CD4-positive, alpha-beta T cell treated with Interleukin-1 beta for 1 hour (primary cell): ENCODE results near the gene KMT2A.
"Not testable (repeated sequence)": the region's sequence is repeated elsewhere in the genome, so short reads cannot be mapped to it uniquely, and the experiment has no call there.

Source experiments
- DNase-seq, 2 donors: peaks; one replicate each; pipeline ENCODE4 v3.0.0-alpha.2; 2020 to 2022

The KMT2A gene

DNA sequence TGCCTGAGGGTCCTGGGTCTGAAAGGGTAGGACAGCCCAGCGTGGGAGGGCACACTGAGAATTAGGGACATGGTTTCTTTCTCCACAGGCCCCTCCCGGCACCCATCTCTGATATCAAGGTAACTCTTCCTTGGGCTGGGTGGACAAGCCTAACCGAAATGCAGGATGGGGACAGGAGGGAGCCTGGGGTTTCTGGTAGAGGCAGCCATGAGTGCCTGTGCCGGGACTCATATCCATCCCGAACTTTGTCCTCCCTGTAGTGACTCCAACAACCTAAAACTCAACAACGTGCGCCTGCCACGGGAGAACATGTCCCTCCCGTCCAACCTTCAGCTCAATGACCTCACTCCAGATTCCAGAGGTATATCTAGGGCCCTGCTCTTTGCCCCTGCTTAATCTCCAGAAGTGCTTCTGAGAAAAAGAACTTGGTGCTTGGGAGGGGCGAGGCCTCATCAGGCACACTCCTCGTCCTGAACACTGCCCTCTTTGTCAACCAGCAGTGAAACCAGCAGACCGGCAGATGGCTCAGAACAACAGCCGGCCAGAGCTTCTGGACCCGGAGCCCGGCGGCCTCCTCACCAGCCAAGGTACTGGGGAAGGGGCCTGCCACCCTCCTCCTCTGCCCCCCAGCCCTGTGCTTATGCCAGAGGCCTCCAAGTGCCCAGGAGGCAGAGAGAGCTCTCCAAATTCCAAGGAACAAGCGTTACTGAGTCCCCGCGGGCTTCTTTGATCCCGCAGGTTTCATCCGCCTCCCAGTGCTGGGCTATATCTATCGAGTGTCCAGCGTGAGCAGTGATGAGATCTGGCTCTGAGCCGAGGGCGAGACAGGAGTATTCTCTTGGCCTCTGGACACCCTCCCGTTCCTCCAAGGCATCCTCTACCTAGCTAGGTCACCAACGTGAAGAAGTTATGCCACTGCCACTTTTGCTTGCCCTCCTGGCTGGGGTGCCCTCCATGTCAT lies 97.8 kb downstream of the KMT2A start:
- DNase-seq: no peak

GRCh38 chr11:118535261-118535660 lies 99.0 kb downstream of the KMT2A start:
- DNase-seq: no peak

DNA sequence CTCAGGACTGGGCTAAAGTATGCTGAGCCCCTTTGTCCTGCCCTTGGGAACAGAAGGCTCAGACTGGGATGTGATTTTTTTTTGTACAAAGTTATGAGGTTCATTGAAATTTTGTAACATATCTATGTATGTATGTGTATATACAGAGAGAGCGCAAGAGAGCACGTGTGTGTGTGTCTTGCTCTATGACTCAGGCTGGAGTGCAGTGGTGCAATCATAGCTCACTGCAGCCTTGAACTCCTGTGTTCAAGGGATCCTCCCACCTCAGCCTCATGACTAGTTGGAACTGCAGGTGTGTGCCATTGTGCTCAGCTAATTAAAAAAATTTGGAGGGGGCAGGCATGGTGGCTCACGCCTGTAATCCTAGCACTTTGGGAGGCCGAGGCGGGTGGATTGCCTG lies 100.4 kb downstream of the KMT2A start:
- no peak for DNase-seq

- no peak for DNase-seq
Observed at GRCh38 chr11:118537409-118537980, 101.2 kb downstream of the KMT2A start.

GRCh38 chr11:118544010-118544646 lies 107.8 kb downstream of the KMT2A start:
- DNase-seq: no peak

GRCh38 chr11:118544647-118545010 lies 108.3 kb downstream of the KMT2A start:
- DNase-seq: no peak

GRCh38 chr11:118545533-118545932 lies 109.2 kb downstream of the KMT2A start:
- DNase-seq: no peak

DNA sequence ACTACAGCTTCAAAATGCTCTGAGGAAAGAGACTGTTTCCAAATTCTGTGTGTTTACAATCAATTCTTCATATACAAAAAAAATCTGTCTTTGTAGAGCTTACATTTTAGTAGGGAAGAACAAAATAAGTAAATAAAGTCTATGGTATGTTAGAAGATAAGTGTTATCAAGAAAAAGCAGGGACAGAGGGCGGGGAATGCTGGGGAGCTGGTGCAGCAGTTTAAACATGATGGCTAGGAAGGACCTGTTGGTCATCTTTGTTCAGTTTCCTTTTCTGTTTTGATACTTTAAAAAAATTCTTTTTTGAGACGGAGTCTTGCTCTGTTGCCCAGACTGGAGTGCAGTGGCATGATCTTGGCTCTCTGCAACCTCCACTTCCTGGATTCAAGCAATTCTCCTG lies 110.8 kb downstream of the KMT2A start:
- no peak for DNase-seq

DNA sequence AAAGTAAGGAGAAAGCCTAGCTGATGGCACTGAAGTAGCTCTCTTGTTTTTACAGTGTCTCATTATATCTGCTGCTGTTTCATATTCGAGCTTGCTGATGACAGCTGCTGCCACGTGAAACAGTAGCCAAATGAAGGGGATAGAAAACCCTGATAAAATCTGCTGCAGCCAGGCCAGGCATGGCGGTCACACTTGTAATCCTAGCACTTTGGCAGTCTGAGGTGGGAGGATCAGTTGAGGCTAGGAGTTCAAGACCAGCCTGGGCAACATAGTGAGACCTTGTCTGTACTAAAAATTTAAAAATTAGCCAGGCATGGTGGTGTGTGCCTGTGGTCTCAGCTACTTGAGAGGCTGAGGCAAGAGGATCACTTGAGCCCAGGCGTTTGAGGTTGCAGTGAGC lies 116.0 kb downstream of the KMT2A start:
- DNase-seq: no peak

DNA sequence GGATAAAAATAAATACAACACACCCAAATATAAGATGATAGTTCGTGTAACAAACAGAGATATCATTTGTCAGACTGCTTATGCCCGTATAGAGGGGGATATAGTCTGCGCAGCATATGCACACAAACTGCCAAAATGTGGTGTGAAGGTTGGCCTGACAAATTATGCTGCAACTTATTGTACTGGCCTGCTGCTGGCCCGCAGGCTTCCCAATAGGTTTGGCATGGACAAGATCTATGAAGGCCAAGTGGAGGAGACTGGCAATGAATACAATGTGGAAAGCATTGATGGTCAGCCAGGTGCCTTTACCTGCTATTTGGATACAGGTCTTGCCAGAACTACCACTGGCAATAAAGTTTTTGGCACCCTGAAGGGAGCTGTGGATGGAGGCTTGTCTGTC lies 124.5 kb downstream of the KMT2A start:
- no peak for DNase-seq

DNA sequence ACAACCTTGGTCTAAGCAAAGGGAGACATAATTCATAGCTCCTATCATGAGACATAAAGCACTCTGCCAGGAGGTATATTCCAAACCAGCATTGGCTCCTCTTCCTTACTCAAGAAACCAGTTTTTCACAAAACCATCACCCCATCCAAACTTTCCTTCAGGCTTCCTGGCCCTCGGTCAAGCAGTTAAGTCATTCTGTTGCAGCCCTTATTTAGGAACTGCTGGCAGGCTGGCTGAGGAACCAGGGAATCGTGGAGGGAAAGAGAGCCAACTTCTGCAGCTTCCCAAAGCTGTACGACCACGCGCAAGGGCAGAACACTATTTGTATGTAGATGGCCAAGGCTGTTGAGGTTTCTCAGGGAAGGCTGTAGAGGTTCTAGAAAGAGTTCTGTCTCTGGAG lies 128.8 kb downstream of the KMT2A start:
- DNase-seq: no peak

DNA sequence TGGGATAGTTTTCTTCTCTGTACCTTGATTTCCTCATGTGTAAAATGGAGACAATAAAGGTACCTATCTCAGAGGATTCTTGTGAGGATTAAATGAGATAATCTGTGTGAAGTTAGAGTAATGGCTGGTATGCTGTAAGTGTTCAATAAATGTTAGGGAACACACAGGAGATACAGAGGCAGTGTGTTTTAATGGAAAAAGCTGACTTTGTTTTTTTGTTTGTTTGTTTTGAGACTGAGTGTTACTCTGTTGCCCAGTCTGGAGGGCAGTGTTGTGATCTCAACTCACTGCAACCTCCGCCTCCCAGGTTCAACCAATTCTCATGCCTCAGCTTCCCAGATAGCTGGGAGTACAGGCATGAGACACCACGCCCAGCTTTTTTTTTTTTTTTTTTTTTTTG lies 133.4 kb downstream of the KMT2A start:
- DNase-seq: no peak

DNA sequence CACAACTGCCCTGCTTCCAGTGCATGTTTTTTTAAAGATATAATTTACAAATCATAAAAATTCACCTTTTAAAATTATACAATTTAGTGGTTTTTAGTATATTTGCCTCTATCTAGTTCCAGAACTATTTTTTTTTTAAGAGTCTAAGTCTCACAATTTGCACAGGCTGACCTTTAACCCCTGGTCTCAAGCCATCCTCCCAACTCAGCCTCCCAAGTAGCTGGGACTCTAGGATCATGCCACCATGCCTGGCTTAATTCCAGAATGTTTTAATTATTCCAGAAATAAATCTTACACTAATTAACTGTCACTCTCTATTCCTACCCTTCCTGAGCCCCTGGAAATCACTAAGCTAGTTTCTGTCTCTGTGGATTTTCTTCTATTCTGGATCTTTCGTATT lies 134.5 kb downstream of the KMT2A start:
- no peak for DNase-seq

DNA sequence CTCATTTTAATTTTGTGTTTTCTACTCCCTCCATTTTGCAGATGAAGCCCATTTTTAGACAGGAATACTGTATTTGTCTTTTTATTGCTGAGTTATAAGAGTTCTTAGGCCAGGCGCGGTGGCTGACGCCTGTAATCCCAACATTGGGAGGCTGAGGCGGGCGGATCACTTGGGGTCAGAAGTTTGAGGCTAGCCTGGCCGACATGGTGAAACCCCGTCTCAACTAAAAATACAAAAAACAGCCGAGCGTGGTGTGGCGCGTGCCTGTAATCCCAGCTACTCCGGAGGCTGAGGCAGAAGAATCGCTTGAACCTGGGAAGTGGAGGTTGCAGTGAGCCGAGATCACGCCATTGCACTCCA lies 135.4 kb downstream of the KMT2A start:
- DNase-seq: not testable (repeated sequence)

DNA sequence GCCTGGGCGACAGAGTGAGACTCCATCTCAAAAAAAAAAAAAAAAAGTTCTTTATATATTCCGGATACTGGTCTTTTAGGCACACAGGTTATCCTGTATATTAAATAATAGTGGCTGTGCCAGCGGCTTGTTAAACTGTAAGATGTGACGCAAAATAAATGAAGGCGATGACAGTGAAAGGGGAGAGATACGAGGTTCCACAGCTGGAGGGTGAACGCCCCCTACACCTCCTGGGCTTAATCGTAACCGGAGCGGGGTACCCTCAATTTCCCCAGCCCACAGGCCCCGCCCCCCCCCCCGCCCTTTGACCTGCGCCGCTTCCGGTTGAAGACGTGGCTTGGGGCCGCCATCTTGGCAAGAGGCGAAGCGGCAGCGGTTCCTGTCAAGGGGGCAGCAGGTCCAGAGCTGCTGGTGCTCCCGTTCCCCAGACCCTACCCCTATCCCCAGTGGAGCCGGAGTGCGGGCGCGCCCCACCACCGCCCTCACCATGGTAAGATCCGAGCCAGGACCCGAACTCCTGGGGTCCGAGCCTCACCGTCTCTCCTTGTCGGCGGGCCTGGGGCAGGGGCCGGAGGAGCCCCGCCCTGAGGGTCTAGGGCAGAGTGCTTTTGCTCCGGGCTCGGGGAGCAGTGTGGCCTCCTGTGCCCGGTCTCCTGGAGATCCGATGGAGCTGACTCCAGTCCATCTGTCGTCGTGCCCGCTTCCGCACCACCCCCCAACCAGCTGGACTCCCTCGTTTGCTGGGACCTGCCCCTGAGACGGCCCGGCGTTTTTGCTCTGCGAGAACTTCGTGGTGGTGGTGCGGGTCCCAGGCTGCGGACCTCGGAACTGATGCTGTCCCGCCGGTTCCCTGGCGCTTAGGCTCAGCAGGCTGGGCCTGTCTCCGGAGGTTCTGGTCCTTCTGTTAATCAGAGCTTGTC lies 136.0 kb downstream of the KMT2A start, which contains the start of gene ARCN1:
Gene ARCN1, plus strand, starts transcription at position 349 of the 920 bp plus-strand sequence. Its CDS starts 139 bp downstream, at position 488.
- peak; percentile 83 to 84 for DNase-seq

DNA sequence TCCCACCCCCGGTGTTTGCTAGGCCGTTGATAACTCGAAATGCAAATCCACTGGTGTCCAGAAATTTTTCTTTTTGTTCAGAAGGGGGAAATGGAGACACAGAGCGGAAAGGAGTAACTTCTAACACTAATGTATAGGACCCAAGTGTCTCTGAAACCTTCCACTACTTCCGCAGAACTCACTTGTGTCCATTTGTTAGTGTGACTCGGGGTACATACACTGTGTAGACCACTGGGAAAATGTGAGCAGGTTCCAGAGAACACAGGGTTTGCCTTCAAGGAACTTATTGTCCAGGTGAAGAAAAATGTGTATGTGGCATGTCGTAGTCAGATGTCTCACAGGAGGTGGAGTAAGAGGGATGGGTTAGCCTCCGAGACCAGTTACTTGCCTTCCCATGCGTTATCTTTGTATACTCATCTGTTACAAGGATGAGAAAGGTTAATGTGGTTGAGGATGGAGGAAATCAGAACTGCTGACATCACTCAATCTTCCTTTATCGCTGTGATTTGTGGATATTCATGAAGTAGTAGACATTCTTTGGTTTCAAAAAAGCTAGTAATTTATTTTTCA lies 136.8 kb downstream of the KMT2A start:
- DNase-seq: peak; percentile 14 to 59

- no peak for DNase-seq
Observed at GRCh38 chr11:118574636-118575035, 138.3 kb downstream of the KMT2A start.
